HCT116 (cell line): ENCODE measurements around the gene CHAF1A.

Experiments
- CEBPB ChIP-seq: IDR thresholded peaks from 2 replicates; pipeline ENCODE4 v1.6.1; 2012; ENCODE audit warnings: low read depth
- EZH2 ChIP-seq: fragments of 200-600 bp; sonication (generic); IDR thresholded peaks from 2 replicates; pipeline ENCODE4 v1.6.1; 2017; ENCODE audit warnings: antibody characterized with exemption, mixed run types
- EZH2phosphoT487 ChIP-seq: fragments of 200-600 bp; IDR thresholded peaks from 2 replicates; pipeline ENCODE4 v1.6.1; 2018; ENCODE audit warnings: antibody characterized with exemption, borderline replicate concordance
- JUND ChIP-seq: IDR thresholded peaks from 2 replicates; pipeline ENCODE4 v1.6.1; 2012
- POLR2A ChIP-seq: IDR thresholded peaks from 2 replicates; pipeline ENCODE4 v1.7.0; 2011; ENCODE audit warnings: borderline replicate concordance; ENCODE audit not compliant: insufficient read depth, insufficient read length; ENCODE audit errors: extremely low read depth
- POLR2AphosphoS5 ChIP-seq: IDR thresholded peaks from 2 replicates; pipeline ENCODE4 v1.6.1; 2011; ENCODE audit warnings: mild to moderate bottlenecking, low read depth, low read length, moderate library complexity
- SRF ChIP-seq: IDR thresholded peaks from 2 replicates; pipeline ENCODE4 v1.6.1; 2012; ENCODE audit warnings: low read depth
- ZNF274 ChIP-seq: fragments of 200-500 bp; sonication (Bioruptor generic); IDR thresholded peaks from 2 replicates; pipeline ENCODE4 v1.6.1; 2014; ENCODE audit warnings: mild to moderate bottlenecking, low read depth, low read length, inconsistent platforms
- TF ChIP-seq, protein P1 (sequence below), 3 experiments: fragments of 200-600 bp in 1 of 3; sonication (generic) in 1 of 3; IDR thresholded peaks in 2 of 3; conservative IDR thresholded peaks in 1 of 3; 2 replicates each; pipeline ENCODE4 v1.5.1; 2012 to 2017; ENCODE audit warnings: low read depth in 2 of 3, low read length in 2 of 3, antibody characterized with exemption in 1 of 3, borderline replicate concordance in 1 of 3, control low read depth in 1 of 3, mild to moderate bottlenecking in 1 of 3, mixed read lengths in 1 of 3, mixed run types in 1 of 3, moderate library complexity in 1 of 3; ENCODE audit not compliant: insufficient read depth in 1 of 3

DNA sequence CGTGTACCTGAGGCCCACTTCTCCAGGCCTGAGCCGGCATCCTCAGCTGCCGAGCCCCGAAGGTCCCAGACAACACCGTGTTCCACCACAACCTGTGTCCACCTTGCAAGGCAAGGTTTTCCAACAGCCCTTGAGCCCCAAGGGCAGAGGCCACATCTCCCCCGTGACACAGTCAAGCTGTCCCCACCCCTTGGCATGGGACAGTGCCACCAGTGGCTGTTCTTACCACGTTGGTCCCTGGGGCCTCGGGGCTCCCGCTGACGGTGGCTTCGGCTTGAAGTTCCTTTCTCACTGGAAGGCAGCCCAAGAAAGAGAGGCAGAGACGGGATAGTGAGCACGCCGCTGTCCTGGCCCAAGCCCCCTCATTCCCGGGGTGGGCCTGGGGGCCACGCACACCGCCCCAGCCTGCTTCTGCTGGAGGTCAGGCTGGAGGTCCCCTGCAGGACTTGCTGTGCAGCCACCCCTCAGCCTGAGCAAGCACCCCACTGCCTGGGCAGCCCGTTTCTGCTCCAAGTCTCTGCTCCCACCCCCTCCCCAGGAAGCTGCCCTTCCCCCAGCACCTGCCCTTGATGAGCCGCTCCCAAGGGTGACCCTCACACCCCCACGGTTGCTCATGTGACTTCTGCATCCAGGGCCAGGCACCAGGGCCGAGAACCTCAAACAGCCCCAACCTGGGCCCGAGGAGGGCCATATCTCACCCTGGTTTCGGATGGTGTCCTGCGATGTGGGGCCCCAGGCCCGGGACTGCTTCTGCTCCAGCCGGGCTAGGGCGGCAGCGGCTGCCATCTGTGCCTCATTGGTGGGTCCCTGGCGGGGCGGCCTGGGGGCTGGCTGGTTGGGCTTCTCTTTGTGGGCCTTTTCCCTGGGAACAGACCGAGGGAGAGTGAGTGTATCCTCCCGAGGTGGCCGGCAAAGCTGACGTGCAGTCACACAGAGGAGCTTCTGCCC is 51.1 kb downstream of the CHAF1A start:
- TF ChIP-seq, protein P1, sequence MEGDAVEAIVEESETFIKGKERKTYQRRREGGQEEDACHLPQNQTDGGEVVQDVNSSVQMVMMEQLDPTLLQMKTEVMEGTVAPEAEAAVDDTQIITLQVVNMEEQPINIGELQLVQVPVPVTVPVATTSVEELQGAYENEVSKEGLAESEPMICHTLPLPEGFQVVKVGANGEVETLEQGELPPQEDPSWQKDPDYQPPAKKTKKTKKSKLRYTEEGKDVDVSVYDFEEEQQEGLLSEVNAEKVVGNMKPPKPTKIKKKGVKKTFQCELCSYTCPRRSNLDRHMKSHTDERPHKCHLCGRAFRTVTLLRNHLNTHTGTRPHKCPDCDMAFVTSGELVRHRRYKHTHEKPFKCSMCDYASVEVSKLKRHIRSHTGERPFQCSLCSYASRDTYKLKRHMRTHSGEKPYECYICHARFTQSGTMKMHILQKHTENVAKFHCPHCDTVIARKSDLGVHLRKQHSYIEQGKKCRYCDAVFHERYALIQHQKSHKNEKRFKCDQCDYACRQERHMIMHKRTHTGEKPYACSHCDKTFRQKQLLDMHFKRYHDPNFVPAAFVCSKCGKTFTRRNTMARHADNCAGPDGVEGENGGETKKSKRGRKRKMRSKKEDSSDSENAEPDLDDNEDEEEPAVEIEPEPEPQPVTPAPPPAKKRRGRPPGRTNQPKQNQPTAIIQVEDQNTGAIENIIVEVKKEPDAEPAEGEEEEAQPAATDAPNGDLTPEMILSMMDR (IDR thresholded peaks at IDR 0.05 in 2 of 3, conservative IDR thresholded peaks at IDR 0.05 in 1 of 3; ENCODE audit: borderline replicate concordance in 1 of 3, insufficient read depth in 1 of 3, low read depth in 2 of 3, low read length in 2 of 3) = no peak
- TF ChIP-seq POLR2A = no peak
- TF ChIP-seq EZH2 = no peak
- no peak for TF ChIP-seq JUND
- TF ChIP-seq CEBPB = no peak
- TF ChIP-seq POLR2AphosphoS5 = no peak
- TF ChIP-seq SRF = no peak
- no peak for TF ChIP-seq EZH2phosphoT487
- TF ChIP-seq ZNF274 = no peak
